Epithelial cell of esophagus (primary cell): ENCODE results near the gene RPL10.

Experiments
- DNase-seq: peaks from one replicate; pipeline ENCODE4 v3.0.0; 2010; ENCODE audit warnings: low read depth
- H3K4me3 ChIP-seq: 2 replicates; pipeline ENCODE4 v1.5.1; 2011; ENCODE audit warnings: mild to moderate bottlenecking, low read length, control low read depth
- CTCF ChIP-seq: IDR thresholded peaks from 2 replicates; pipeline ENCODE4 v1.5.1; 2011; ENCODE audit warnings: low read depth, mild to moderate bottlenecking, low read length, control low read depth, inconsistent platforms; ENCODE audit not compliant: insufficient read depth; ENCODE audit errors: missing control alignments

Gene RPL10

GRCh38 chrX:154356596-154356995, 41.6 kb upstream of the RPL10 start:
- no peak for DNase-seq
- H3K4me3 ChIP-seq: no peak overlapping the region
- no peak for TF ChIP-seq CTCF

GRCh38 chrX:154357205-154357604, 41.0 kb upstream of the RPL10 start:
- no peak for TF ChIP-seq CTCF
- no peak overlapping the region for H3K4me3 ChIP-seq
- no peak for DNase-seq

GRCh38 chrX:154358011-154358410, 40.2 kb upstream of the RPL10 start:
- no peak for DNase-seq
- H3K4me3 ChIP-seq: no peak overlapping the region

DNA sequence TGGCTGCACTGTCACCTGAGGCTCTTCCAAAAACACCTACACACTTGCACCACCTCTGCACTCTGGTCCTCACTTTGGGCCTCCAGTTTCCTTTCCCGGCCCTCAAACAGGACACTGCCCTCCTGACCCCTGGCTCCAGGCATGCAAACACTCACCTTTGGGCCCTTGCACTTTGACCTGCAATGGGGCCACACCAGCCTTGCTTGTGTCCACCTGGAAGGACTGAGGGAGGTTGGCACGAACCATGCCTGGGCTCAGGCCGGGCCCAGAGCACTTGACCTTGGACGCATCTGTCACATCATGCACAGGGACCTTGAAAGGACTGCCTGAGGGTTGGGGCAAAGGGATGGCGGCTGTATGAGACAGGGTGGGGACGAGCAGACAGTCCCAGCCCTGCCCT, 39.3 kb upstream of the RPL10 start:
- no peak overlapping the region for H3K4me3 ChIP-seq
- no peak for TF ChIP-seq CTCF
- DNase-seq: no peak

More at GRCh38 chrX:154358011-154358410, 40.2 kb upstream of the RPL10 start:
- TF ChIP-seq CTCF: no peak

GRCh38 chrX:154359362-154360154, 38.6 kb upstream of the RPL10 start:
- no peak for DNase-seq
- no peak overlapping the region for H3K4me3 ChIP-seq
- no peak for TF ChIP-seq CTCF

GRCh38 chrX:154360155-154360713, 37.9 kb upstream of the RPL10 start:
- DNase-seq: no peak
- H3K4me3 ChIP-seq: no peak overlapping the region
- no peak for TF ChIP-seq CTCF

- H3K4me3 ChIP-seq: no peak overlapping the region
- no peak for TF ChIP-seq CTCF
- DNase-seq: no peak
Observed at GRCh38 chrX:154362085-154362742, 36.0 kb upstream of the RPL10 start.
